Sigmoid colon (tissue), 7 donors: ENCODE results near the gene MRPS12. TPM values are rescaled to one million over a fixed set of nuclear protein-coding genes. Genes with fewer than 3 reads are reported as not detected.

Experiments
- DNase-seq: peaks from one replicate; pipeline ENCODE4 v3.0.0-alpha.2; 2019
- H3K27ac ChIP-seq, 4 donors: fragments of 200-600 bp; sonication (generic); one replicate each; pipeline ENCODE4 v1.5.1; 2016 to 2019; ENCODE audit warnings: mild to moderate bottlenecking in 1 of 4
- H3K27me3 ChIP-seq, 3 donors: fragments of 200-600 bp; sonication (generic); one replicate each; pipeline ENCODE4 v1.5.1; 2019; ENCODE audit warnings: mild to moderate bottlenecking in 1 of 3
- H3K36me3 ChIP-seq, 4 donors: fragments of 200-600 bp; sonication (generic); one replicate each; pipeline ENCODE4 v1.5.1; 2016 to 2019
- H3K4me1 ChIP-seq, 4 donors: fragments of 200-600 bp; sonication (generic); one replicate each; pipeline ENCODE4 v1.5.1; 2017 to 2019
- H3K4me3 ChIP-seq, 4 donors: fragments of 200-600 bp; sonication (generic); one replicate each; pipeline ENCODE4 v1.5.1; 2017 to 2019; ENCODE audit warnings: mild to moderate bottlenecking in 2 of 4, moderate library complexity in 1 of 4
- H3K9me3 ChIP-seq, 4 donors: fragments of 200-600 bp in 3 of 4; sonication (generic) in 3 of 4; one replicate each; pipeline versions ENCODE4 v1.5.1 to v1.6.1; 2013 to 2019
- CTCF ChIP-seq, 4 experiments: fragments of 450-650 bp in 3 of 4; fragments of 200-600 bp in 1 of 4; IDR thresholded peaks; one replicate each; pipeline ENCODE4 v1.5.1; 2016 to 2019; ENCODE audit warnings: antibody characterized with exemption in 4 of 4, mild to moderate bottlenecking in 3 of 4, moderate library complexity in 2 of 4
- EP300 ChIP-seq, 4 donors: sonication (generic); formaldehyde crosslinking; IDR thresholded peaks; one replicate each; pipeline ENCODE4 v1.6.1; 2017; ENCODE audit warnings: antibody characterized with exemption in 4 of 4
- POLR2A ChIP-seq, 2 donors: fragments of 450-650 bp; IDR thresholded peaks; one replicate each; pipeline ENCODE4 v1.6.1; 2016; ENCODE audit warnings: antibody characterized with exemption in 2 of 2, mild to moderate bottlenecking in 2 of 2, moderate library complexity in 2 of 2
- POLR2AphosphoS5 ChIP-seq, 4 donors: sonication (generic); formaldehyde crosslinking; IDR thresholded peaks; one replicate each; pipeline ENCODE4 v1.6.1; 2017; ENCODE audit warnings: antibody characterized with exemption in 4 of 4
- WGBS, 2 donors: extraction: QIAGEN DNeasy Blood & Tissue Kit; methylation state at CpG; one replicate each; pipeline ENCODE4 v1.1.7; 2013; 5-methylcytosine and 5-hydroxymethylcytosine counted together
- intact Hi-C: fragments of 100-400 bp; cut with DNase I; formaldehyde crosslinking; loops from one replicate; pipeline ENCODE4 v1.15.1; 2023
- polyA plus RNA-seq, 3 donors: library from polyadenylated mRNA; stranded (reverse); fragments of 200-250 nt; gene quantifications; one replicate each; pipeline ENCODE4 v1.2.3, GENCODE V29; 2013
- total RNA-seq, 4 donors: library from RNA; depleted of rRNA; stranded (reverse); fragments of >200 nt; gene quantifications; one replicate each; pipeline ENCODE4 v1.1.0, GENCODE V29; 2016
- donor health status: healthy with polysubstance abuse.
- donor health status: Bipolar disorder and iron deficiency.
- donor health status: healthy.

MRPS12 gene
- total and polyA plus RNA-seq, 7 donors, result 25.0 to 74.4 (median 30.7) TPM

GRCh38 chr19:38900743-38901190 lies 30.0 kb upstream of the MRPS12 start:
- peaks cover 0 to 15% (median 5%) of the 10 kb centered on the region in 4 donors for H3K36me3 ChIP-seq
- peak overlapping the region in 3 of 4 donors; percentile 66 to 90 (median 67) for H3K4me3 ChIP-seq
- intact Hi-C loops, result loop anchor here (1.0 to 2.0 kb wide), 2 partner anchors 30 to 69 kb away; partner anchors contain the start of genes ECH1, MRPS12 and SARS2
- TF ChIP-seq POLR2AphosphoS5 (IDR thresholded peaks at IDR 0.05) (no peak), CTCF (IDR thresholded peaks at IDR 0.05) (no peak), POLR2A (IDR thresholded peaks at IDR 0.05) (no peak), EP300 (IDR thresholded peaks at IDR 0.05) (no peak)
- H3K9me3 ChIP-seq, result no peaks in the 10 kb centered on the region
- H3K27ac ChIP-seq, result peak overlapping the region; percentile 90 to 95 (median 92)
- 5 to 24% methylated on average over 3 of the region's 3 CpGs for WGBS, 2 donors
- H3K4me1 ChIP-seq, result peaks cover 0 to 42% (median 33%) of the 10 kb centered on the region in 4 donors
- DNase-seq, result no peak
- no peaks in the 10 kb centered on the region for H3K27me3 ChIP-seq

DNA sequence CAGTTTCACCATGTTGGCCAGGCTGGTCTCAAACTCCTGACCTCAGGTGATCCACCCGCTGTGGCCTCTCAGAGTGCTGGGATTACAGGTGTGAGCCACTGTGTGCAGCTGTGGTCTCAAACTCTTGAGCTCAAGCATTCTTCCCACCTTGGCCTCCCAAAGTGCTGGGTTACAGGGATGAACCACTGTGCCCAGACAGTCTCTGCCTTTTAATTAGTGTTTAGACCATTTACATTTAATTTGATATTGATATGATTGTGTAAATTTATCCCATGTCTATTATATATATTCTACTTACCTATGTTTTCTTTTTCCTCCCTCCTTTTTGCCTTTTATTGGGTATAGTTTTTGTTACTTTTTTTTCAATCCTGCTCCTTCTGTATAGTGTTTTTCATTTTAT lies 29.1 kb upstream of the MRPS12 start:
- Histone ChIP-seq H3K27me3 (no peaks in the 10 kb centered on the region), H3K4me3 (no peak overlapping the region), H3K9me3 (no peaks in the 10 kb centered on the region), H3K27ac (no peak overlapping the region), H3K4me1 (peaks cover 0 to 37% (median 30%) of the 10 kb centered on the region in 4 donors), H3K36me3 (peaks cover 0 to 20% (median 11%) of the 10 kb centered on the region in 4 donors)
- DNase-seq, result no peak
- intact Hi-C loops, result loop anchor here (2.0 kb wide), 1 partner anchor 29 kb away; the partner anchor contains the start of genes MRPS12 and SARS2
- TF ChIP-seq CTCF (IDR thresholded peaks at IDR 0.05) (no peak), EP300 (IDR thresholded peaks at IDR 0.05) (no peak), POLR2A (IDR thresholded peaks at IDR 0.05) (no peak), POLR2AphosphoS5 (IDR thresholded peaks at IDR 0.05) (no peak)
- 99 to 100% methylated on average over 1 of the region's 1 CpG for WGBS, 2 donors

DNA sequence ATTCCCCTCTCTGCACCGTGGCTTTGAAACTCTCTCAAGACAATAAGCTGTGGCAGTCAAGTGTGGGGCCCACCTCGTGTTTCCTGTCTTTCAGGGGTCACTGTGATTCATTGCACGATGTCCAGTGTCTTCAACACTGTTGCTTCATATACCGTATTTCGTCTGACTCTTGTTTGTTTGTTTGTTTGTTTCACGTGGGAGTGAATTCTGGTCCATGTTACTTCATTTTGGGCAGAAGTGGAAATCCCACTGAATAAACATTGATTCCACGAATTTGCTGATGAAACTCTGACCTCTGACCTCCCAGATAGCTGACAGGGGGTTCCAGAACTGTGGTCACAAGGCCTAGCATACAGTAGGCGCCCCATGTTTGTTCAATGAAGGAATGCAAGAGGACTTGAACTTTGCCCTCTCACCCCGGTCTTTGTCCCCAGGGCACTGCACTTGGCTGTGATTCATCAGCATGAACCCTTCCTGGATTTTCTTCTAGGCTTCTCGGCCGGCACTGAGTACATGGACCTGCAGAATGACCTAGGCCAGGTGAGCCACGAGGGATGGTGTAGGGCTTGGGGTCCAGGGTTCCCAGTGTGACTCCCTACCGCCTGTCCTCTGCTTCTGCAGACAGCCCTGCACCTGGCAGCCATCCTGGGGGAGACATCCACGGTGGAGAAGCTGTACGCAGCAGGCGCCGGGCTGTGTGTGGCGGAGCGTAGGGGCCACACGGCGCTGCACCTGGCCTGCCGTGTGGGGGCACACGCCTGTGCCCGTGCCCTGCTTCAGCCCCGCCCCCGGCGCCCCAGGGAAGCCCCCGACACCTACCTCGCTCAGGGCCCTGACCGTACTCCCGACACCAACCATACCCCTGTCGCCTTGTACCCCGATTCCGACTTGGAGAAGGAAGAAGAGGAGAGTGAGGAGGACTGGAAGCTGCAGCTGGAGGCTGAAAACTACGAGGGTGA lies 25.9 kb upstream of the MRPS12 start:
- DNase-seq, result no peak
- WGBS, 2 donors, result 87 to 91% methylated on average over 35 of the region's 35 CpGs
- Histone ChIP-seq H3K27me3 (no peaks in the 10 kb centered on the region), H3K4me3 (no peak overlapping the region), H3K9me3 (no peaks in the 10 kb centered on the region), H3K36me3 (peaks cover 0 to 35% (median 22%) of the 10 kb centered on the region in 4 donors), H3K4me1 (peaks cover 0 to 13% (median 12%) of the 10 kb centered on the region in 4 donors), H3K27ac (no peak overlapping the region)
- intact Hi-C loops, result no loop called here
- TF ChIP-seq POLR2AphosphoS5 (IDR thresholded peaks at IDR 0.05) (no peak), EP300 (IDR thresholded peaks at IDR 0.05) (no peak), POLR2A (IDR thresholded peaks at IDR 0.05) (no peak), CTCF (IDR thresholded peaks at IDR 0.05) (no peak)

DNA sequence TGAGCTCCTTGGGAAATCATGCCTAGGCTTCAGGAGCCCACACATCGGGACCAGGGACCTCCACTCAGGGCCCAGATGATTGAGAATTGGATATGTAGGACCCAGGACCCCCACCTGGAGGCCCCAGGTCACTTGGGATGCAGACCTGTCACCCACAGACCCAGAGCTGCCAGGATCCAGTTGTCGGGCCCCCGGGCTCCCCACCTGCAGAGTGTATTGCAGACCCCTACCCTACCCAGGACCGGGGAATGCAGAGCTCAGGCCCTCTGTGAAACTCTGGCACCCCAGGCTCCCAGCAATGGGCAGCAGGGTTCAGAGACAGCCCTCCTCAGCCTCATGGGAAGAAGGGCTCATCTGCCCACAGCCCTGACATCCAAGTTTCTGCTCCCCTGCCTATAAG lies 25.1 kb upstream of the MRPS12 start:
- WGBS, 2 donors, result 93 to 96% methylated on average over 4 of the region's 4 CpGs
- no peak for DNase-seq
- Histone ChIP-seq H3K9me3 (no peaks in the 10 kb centered on the region), H3K27me3 (peaks cover 0 to 4% (median 0%) of the 10 kb centered on the region in 3 donors), H3K4me3 (no peak overlapping the region), H3K4me1 (peaks cover 0 to 8% (median 7%) of the 10 kb centered on the region in 4 donors), H3K36me3 (peaks cover 0 to 35% (median 22%) of the 10 kb centered on the region in 4 donors), H3K27ac (no peak overlapping the region)
- TF ChIP-seq EP300 (IDR thresholded peaks at IDR 0.05) (no peak), POLR2A (IDR thresholded peaks at IDR 0.05) (no peak), POLR2AphosphoS5 (IDR thresholded peaks at IDR 0.05) (no peak), CTCF (IDR thresholded peaks at IDR 0.05) (no peak)
- intact Hi-C loops, result no loop called here
